SK-MEL-5 (cell line): ENCODE data around the gene CNTN4. TPM values are rescaled to one million over a fixed set of nuclear protein-coding genes. Genes with fewer than 3 reads are reported as not detected.

ENCODE experiments used
- DNase-seq: peaks from one replicate; pipeline ENCODE4 v3.0.0-alpha.2; 2016; ENCODE audit warnings: low read depth, low spot score
- in situ Hi-C: cut with HindIII; loops from 2 replicates; pipeline ENCODE4 v1.10.0; 2016; ENCODE audit warnings: low sequenced_read_pairs, high pct_unique_total_duplicates, low pct_unique_long_range_greater_than_20kb
- total RNA-seq: library from RNA; depleted of rRNA; stranded (reverse); fragments of >200 nt; shearing (Covaris generic); gene quantifications from 2 replicates; pipeline ENCODE4 v1.2.3, GENCODE V29; 2014

The CNTN4 gene
- total RNA-seq, 1 experiment from 2014 or later, result not detected

GRCh38 chr3:3016226-3016625 is 917.6 kb downstream of the CNTN4 start:
- DNase-seq, result no peak
- in situ Hi-C loops, result no loop called here

GRCh38 chr3:3020209-3020608 is 921.5 kb downstream of the CNTN4 start:
- in situ Hi-C loops, result no loop called here
- DNase-seq, result no peak

- in situ Hi-C loops, result no loop called here
Measured at GRCh38 chr3:3023111-3023745, 924.6 kb downstream of the CNTN4 start.

GRCh38 chr3:3027976-3028567 is 929.4 kb downstream of the CNTN4 start:
- in situ Hi-C loops, result no loop called here
- no peak for DNase-seq

More at GRCh38 chr3:3023111-3023745, 924.6 kb downstream of the CNTN4 start:
- no peak for DNase-seq

GRCh38 chr3:3031326-3031725 is 932.7 kb downstream of the CNTN4 start:
- DNase-seq, result no peak

GRCh38 chr3:3037156-3037555 is 938.5 kb downstream of the CNTN4 start:
- in situ Hi-C loops, result no loop called here

More at GRCh38 chr3:3031326-3031725, 932.7 kb downstream of the CNTN4 start:
- in situ Hi-C loops, result no loop called here

GRCh38 chr3:3038201-3038991 is 939.7 kb downstream of the CNTN4 start:
- no peak for DNase-seq
- in situ Hi-C loops, result no loop called here

More at GRCh38 chr3:3037156-3037555, 938.5 kb downstream of the CNTN4 start:
- DNase-seq, result no peak

GRCh38 chr3:3053974-3054373 is 955.3 kb downstream of the CNTN4 start:
- peak; percentile 64 for DNase-seq
- in situ Hi-C loops, result no loop called here

- DNase-seq, result no peak
- in situ Hi-C loops, result no loop called here
Measured at GRCh38 chr3:3059645-3060044, 961.0 kb downstream of the CNTN4 start.

GRCh38 chr3:3064297-3064696 is 965.6 kb downstream of the CNTN4 start:
- in situ Hi-C loops, result no loop called here
- no peak for DNase-seq

- in situ Hi-C loops, result no loop called here
- no peak for DNase-seq
Measured at GRCh38 chr3:3065876-3066275, 967.2 kb downstream of the CNTN4 start.

- in situ Hi-C loops, result no loop called here
- DNase-seq, result no peak
Measured at GRCh38 chr3:3066378-3066777, 967.7 kb downstream of the CNTN4 start.

GRCh38 chr3:3066910-3067309 is 968.2 kb downstream of the CNTN4 start:
- in situ Hi-C loops, result no loop called here
- DNase-seq, result no peak

GRCh38 chr3:3068358-3068881 is 969.8 kb downstream of the CNTN4 start:
- DNase-seq, result no peak
- in situ Hi-C loops, result no loop called here

- DNase-seq, result no peak
- in situ Hi-C loops, result no loop called here
Measured at GRCh38 chr3:3069723-3070122, 971.1 kb downstream of the CNTN4 start.

- DNase-seq, result no peak
- in situ Hi-C loops, result no loop called here
Measured at GRCh38 chr3:3071136-3071535, 972.5 kb downstream of the CNTN4 start.

GRCh38 chr3:3074551-3075257 is 976.0 kb downstream of the CNTN4 start:
- in situ Hi-C loops, result no loop called here
- peak; percentile 54 for DNase-seq

- in situ Hi-C loops, result no loop called here
- no peak for DNase-seq
Measured at GRCh38 chr3:3080309-3080708, 981.6 kb downstream of the CNTN4 start.
